ENCODE measurements around the gene ELFN2. TPM values are rescaled to one million over a fixed set of nuclear protein-coding genes. Genes with fewer than 3 reads are reported as not detected.

Gene ELFN2
- total RNA-seq, 6 experiments from 2014 or later: 0.07 to 0.93 (median 0.49) TPM

GRCh38 chr22:37386441-37386840 is 40.8 kb downstream of the ELFN2 start:
- no peak overlapping the region for H3K27ac ChIP-seq
- 50% methylated on average over 1 of the region's 19 CpGs for WGBS (ENCODE audit: insufficient coverage, low coverage, low lambda C conversion rate, missing lambda C conversion rate)
- H3K9me3 ChIP-seq: no peaks in the 10 kb centered on the region
- no peak overlapping the region for H3K4me3 ChIP-seq
- TF ChIP-seq POLR2A (IDR thresholded peaks at IDR 0.05): no peak
- TF ChIP-seq, protein P1, sequence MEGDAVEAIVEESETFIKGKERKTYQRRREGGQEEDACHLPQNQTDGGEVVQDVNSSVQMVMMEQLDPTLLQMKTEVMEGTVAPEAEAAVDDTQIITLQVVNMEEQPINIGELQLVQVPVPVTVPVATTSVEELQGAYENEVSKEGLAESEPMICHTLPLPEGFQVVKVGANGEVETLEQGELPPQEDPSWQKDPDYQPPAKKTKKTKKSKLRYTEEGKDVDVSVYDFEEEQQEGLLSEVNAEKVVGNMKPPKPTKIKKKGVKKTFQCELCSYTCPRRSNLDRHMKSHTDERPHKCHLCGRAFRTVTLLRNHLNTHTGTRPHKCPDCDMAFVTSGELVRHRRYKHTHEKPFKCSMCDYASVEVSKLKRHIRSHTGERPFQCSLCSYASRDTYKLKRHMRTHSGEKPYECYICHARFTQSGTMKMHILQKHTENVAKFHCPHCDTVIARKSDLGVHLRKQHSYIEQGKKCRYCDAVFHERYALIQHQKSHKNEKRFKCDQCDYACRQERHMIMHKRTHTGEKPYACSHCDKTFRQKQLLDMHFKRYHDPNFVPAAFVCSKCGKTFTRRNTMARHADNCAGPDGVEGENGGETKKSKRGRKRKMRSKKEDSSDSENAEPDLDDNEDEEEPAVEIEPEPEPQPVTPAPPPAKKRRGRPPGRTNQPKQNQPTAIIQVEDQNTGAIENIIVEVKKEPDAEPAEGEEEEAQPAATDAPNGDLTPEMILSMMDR (IDR thresholded peaks at IDR 0.05): no peak
- H3K4me1 ChIP-seq: no peaks in the 10 kb centered on the region
- no peaks in the 10 kb centered on the region for H3K36me3 ChIP-seq
- no peaks in the 10 kb centered on the region for H3K27me3 ChIP-seq
- ATAC-seq (no peak), DNase-seq (no peak)
- intact Hi-C loops (cut with DNase I): no loop called here

- H3K4me1 ChIP-seq: no peaks in the 10 kb centered on the region
- ATAC-seq (no peak), DNase-seq (no peak)
- no peak overlapping the region for H3K4me3 ChIP-seq
- WGBS (ENCODE audit: insufficient coverage, low coverage, low lambda C conversion rate, missing lambda C conversion rate): 71% methylated on average over 10 of the region's 12 CpGs
- no peaks in the 10 kb centered on the region for H3K27me3 ChIP-seq
- intact Hi-C loops (cut with DNase I): no loop called here
- H3K36me3 ChIP-seq: no peaks in the 10 kb centered on the region
- no peak overlapping the region for H3K27ac ChIP-seq
- no peaks in the 10 kb centered on the region for H3K9me3 ChIP-seq
- no peak for TF ChIP-seq POLR2A (IDR thresholded peaks at IDR 0.05)
- TF ChIP-seq, protein P1 (IDR thresholded peaks at IDR 0.05): no peak
Measured at GRCh38 chr22:37384691-37385090, 42.6 kb downstream of the ELFN2 start.

DNA sequence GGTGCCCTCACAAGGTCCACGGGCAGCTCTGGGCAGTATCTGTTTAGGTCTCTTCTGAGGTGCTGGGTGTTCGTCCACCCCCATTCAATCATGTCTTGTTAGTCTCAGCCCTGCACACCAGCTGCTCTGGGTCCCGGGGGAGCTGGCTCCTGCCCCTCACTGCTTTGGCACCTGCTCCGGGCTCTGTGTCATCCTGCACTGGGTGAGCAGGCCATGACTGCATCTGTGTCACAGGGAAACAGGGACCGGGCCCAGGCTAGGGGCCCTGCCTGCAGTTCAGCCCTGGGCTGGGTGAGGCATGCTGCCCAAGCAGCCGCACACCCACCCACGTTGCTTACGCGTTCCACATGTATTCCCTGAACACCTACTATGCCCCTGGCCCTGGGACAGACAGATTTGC is 43.9 kb downstream of the ELFN2 start:
- no peak overlapping the region for H3K4me3 ChIP-seq
- H3K27me3 ChIP-seq: no peaks in the 10 kb centered on the region
- intact Hi-C loops (cut with DNase I): no loop called here
- no CpG with 5 or more reads among the region's 9 CpGs for WGBS (ENCODE audit: insufficient coverage, low coverage, low lambda C conversion rate, missing lambda C conversion rate)
- no peaks in the 10 kb centered on the region for H3K36me3 ChIP-seq
- ATAC-seq (no peak), DNase-seq (no peak)
- no peaks in the 10 kb centered on the region for H3K4me1 ChIP-seq
- no peaks in the 10 kb centered on the region for H3K9me3 ChIP-seq
- no peak for TF ChIP-seq POLR2A (IDR thresholded peaks at IDR 0.05)
- TF ChIP-seq, protein P1 (IDR thresholded peaks at IDR 0.05): no peak
- H3K27ac ChIP-seq: no peak overlapping the region

DNA sequence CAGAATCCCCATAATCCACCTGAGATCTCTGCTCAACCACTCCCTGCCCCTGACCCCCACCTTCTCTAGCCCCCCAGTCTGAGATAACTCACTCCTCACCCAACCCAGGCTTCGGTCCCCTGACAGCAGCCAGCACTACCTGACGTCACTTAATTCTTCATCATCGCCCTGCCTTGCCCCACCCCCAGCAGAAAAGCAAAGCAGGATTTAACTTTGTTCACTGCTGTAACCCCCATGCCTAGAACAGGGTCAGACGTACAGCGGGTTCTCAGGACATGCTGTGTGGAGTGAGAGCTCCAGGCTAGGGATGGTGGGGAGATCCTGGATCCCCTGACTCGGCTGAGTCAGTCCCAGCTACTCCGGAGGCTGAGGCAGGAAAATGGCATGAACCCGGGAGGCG is 45.8 kb downstream of the ELFN2 start:
- no peaks in the 10 kb centered on the region for H3K27me3 ChIP-seq
- TF ChIP-seq, protein P1 (IDR thresholded peaks at IDR 0.05): no peak
- TF ChIP-seq POLR2A (IDR thresholded peaks at IDR 0.05): no peak
- ATAC-seq: no peak
- H3K36me3 ChIP-seq: no peaks in the 10 kb centered on the region
- intact Hi-C loops (cut with DNase I): no loop called here
- no peak overlapping the region for H3K4me3 ChIP-seq
- no peak for DNase-seq
- H3K9me3 ChIP-seq: no peaks in the 10 kb centered on the region
- H3K4me1 ChIP-seq: no peaks in the 10 kb centered on the region
- WGBS (ENCODE audit: insufficient coverage, low coverage, low lambda C conversion rate, missing lambda C conversion rate): 58% methylated on average over 5 of the region's 9 CpGs
- no peak overlapping the region for H3K27ac ChIP-seq

GRCh38 chr22:37379722-37380121 is 47.6 kb downstream of the ELFN2 start:
- ATAC-seq: no peak
- intact Hi-C loops (cut with DNase I): no loop called here
- TF ChIP-seq, protein P1 (IDR thresholded peaks at IDR 0.05): no peak
- no peak for TF ChIP-seq POLR2A (IDR thresholded peaks at IDR 0.05)
- no peaks in the 10 kb centered on the region for H3K9me3 ChIP-seq
- no peak overlapping the region for H3K4me3 ChIP-seq
- H3K27ac ChIP-seq: no peak overlapping the region
- no peaks in the 10 kb centered on the region for H3K27me3 ChIP-seq
- DNase-seq: no peak
- WGBS (ENCODE audit: insufficient coverage, low coverage, low lambda C conversion rate, missing lambda C conversion rate): 92% methylated on average over 2 of the region's 10 CpGs
- H3K36me3 ChIP-seq: no peaks in the 10 kb centered on the region
- H3K4me1 ChIP-seq: no peaks in the 10 kb centered on the region

Data from right lobe of liver (tissue), 6 donors.